Embryonic facial prominence (tissue), 1 donor: ENCODE results near the gene RAD51B.
A peak's percentile ranks its signal among the peaks of the same experiment; 100 is the strongest.

Experiments
- DNase-seq: peaks from one replicate; pipeline ENCODE4 v3.0.0-alpha.2; 2016; ENCODE audit errors: extremely low spot score

RAD51B gene

GRCh38 chr14:68682166-68683103 is 862.9 kb downstream of the RAD51B start:
- peak; percentile 76 for DNase-seq

DNA sequence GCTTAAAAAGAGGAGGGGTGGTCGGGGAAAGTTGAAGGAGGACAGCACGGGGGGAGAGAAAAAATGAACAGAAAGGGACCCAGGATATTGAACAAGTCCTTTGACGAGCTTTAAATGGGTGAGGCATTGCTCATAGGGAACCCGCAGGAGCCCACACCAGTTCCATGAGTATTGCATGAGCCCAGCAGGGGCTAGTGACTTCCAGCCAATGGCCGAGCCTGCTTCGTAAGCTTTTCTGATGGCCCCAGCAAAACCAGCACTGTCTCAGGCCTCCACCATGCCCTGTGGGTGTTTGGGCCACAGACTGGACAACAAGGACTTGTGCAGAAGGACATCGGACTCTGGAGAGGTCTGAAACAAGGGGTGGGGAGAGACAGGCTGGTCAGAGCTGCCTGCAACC is 863.7 kb downstream of the RAD51B start:
- DNase-seq, result no peak

DNA sequence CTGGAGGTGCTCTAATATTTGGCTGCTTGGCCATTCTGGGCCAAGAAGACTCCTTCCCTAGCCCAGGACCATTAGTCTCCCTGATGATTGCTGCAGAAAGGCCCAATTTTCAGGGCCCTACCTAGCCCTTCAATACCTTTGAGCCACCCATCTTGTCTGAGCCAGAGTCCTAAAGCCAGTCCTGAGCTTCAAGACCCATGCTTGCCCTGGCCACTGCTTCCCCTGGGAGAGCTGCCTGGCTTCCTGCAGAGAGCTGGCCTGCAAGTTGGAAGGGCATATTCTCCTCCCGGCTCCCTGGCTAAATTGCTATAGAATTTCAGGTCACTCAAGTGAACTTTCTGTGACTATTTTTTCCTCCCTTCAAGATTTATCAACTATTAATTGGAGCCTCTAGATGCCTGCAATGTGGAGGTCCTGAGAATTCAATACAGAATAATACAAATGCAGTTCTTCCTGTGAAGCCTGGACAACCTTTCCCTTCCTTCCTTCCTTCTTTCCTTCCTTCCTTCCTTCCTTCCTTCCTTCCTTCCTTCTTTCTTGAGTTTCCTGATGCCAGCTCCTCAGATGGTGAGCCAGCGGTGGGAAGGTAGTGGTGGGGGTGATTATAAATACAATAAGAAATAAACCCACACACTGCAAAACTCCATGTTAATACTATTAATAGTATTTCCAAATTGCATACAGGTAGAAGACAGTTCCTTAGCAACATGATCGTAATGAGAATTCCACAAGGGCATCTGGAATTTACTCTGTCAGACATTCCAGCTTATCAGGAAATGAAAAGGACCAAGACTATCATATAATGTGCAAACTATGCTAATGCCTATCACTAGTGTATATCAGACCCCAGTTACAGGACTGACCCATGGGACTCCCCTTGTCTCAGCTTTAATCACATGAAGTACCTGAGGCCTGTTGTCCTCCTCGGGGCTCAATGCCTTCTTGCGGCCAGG is 865.2 kb downstream of the RAD51B start:
- no peak for DNase-seq

- DNase-seq, result no peak
Observed at GRCh38 chr14:68685419-68686204, 866.0 kb downstream of the RAD51B start.

DNA sequence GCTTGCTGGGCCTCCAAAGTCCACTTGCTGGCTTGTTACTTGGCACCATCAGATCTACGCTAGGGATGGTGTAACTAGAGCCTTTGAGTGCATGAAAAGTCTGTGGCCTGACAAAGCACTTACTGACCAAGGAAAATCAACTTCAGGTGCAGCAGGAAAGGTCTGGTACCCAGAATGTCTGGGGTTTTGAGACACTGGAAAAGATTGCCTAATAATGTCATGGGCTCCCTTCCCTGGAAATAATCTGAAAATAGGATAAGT is 866.6 kb downstream of the RAD51B start:
- DNase-seq, result no peak

GRCh38 chr14:68686724-68687123 is 867.1 kb downstream of the RAD51B start:
- DNase-seq, result no peak

GRCh38 chr14:68687746-68688145 is 868.2 kb downstream of the RAD51B start:
- no peak for DNase-seq

GRCh38 chr14:68688872-68689371 is 869.3 kb downstream of the RAD51B start:
- DNase-seq, result peak; percentile 95

DNA sequence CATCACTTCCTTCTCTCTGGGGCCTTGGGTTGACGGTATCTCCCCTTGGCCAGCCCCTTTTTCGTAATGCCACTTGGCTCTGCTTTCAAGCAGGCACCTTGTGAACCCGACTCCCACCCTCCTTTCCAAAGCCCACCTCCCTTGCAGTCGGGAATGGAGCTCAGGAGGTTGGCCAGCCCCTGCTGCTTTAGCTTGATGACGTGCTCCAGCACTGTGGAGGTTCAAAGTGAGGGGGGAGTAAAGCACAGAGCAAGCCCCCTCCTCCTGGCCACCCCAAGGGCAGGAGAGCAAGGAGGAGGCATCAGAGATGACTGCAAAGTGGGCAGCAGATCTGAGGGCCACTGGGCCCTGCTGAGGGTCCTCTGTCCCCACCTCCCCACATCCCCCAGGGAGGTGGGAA is 869.9 kb downstream of the RAD51B start:
- DNase-seq, result no peak

GRCh38 chr14:68690089-68690958 is 870.7 kb downstream of the RAD51B start:
- DNase-seq, result no peak

DNA sequence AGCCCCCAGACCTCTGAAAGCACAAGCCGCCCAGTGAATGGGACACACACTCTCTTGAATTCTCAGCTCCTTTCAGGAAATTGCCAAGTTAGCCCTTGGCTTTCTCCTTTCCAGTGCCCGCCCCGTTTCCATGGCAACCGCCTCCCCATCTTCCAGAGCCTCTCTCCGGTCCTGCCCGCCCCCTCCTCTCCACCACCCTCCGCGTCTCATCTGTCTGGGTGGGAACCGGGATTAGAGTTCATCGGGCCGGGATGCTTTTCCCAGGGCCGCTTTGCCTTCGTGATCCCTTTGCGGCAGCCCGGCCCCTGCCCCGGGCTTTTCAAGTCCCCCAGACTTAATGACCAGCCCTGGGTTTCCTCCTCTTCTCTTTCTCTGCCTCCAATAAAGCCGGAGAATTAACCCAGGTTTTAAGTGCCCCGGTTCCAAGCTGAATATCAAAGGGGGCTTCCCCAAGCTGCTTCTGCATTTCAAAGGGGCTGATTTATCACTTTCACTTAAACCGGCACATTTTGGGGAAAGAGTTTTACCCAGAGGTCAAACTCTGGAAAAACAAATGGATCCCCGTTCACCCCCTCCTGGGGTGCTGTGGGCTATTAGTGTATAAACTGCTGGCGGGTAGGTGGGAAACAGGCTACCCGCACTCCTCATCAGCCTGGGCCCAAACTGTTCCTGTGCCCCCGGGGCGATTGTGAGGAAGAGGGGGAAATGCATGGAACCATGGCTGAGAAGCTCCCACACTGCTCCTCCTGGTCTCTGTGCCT is 871.6 kb downstream of the RAD51B start:
- DNase-seq, result no peak

DNA sequence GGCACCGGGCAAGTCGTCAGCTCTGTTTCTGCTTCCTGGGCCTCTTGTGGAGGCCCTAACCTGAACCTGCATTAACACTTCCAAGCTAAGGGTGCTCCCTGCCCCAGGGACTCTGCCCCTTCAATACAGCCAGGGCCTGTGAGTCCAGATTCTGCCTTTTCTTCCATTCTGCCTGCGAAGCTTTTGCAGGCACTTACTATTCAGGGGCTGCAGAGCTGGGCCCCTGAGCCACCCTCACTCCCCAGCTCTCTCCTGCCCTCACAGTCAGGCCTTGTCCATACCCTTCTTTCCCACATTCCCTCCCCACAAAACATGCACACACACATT is 872.2 kb downstream of the RAD51B start:
- DNase-seq, result no peak

- no peak for DNase-seq
Observed at GRCh38 chr14:68692216-68692615, 872.6 kb downstream of the RAD51B start.

- no peak for DNase-seq
Observed at GRCh38 chr14:68692916-68693771, 873.6 kb downstream of the RAD51B start.

- DNase-seq, result no peak
Observed at GRCh38 chr14:68693926-68694325, 874.3 kb downstream of the RAD51B start.

DNA sequence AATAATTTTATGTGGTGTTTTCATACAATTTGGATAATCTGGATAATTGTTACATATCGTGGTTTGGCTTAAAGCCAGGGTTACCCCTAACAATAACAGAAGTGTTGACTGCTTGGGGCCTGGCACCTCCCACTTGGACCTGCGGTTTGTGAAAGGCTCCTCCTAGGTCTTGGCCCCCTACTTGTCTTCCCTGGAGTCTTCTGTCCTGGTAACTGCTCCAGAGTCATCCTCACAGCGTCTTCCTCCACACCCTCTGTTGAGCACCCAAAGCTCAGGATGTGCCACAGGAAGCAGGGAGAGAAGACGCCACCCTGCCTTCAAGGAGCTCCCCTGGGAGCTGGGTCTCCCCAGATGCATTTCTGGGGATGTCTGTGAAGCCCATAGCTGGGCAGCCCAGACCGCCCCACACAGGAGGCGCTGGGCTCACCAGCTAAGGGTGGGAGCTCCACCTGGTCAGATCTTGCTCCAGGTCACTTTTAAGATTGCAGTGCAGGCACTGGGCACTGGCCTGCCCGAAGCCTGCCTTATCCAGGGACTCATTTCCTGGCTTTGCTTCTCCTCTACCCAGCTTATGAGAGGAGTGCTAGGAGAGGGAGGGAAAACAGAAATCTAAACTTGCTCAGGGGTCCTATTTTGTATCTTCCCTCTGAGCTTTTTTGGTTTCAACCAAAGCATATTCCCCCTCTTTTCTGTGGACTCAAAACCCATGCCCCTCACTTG is 875.1 kb downstream of the RAD51B start:
- DNase-seq, result no peak

GRCh38 chr14:68695326-68695768 is 875.8 kb downstream of the RAD51B start:
- DNase-seq, result no peak

- DNase-seq, result no peak
Observed at GRCh38 chr14:68695856-68696255, 876.3 kb downstream of the RAD51B start.
